Measurements from ENCODE around the gene PPDPF.
"Not testable (repeated sequence)": the region's sequence is repeated elsewhere in the genome, so short reads cannot be mapped to it uniquely, and the experiment has no call there.

PPDPF gene

DNA sequence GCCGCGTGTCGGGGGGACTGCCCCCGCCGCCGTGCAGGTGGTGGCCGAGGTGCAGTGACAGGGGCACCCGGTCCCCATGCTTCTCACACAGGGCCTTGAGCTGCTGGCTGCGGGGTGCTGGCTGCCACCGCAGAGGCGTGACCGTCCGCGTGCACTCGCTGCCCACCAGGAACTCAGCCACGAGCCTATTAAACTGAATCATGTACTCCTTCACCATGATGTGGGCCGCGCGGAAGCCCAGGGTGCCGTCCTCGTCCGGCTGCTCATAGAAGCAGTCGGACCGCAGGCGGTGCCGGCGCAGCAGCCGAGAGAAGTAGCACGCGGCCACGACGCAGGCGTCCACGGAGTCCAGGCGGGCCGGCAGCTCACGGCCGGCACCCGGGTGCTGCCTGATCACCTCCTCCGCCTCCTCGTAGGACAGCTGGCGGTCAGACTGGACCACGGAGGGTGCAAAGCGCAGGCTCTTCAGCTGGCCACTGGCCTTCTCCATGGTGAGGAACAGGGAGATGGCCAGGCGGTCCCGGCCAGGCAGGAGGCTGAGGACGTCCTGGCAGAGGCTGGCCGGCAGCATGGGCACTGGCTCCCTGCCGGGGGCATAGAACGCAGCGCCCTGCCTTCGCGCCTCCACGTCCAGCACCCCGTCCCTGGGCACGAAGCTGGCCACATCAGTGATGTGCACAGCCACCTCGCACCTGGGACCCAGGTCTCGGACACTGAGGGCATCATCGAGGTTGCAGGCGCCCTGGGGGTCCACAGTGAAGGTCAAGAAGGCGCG lies 43.7 kb downstream of the PPDPF start:
- no peak for DNase-seq (ENCODE audit: low read depth in 2 of 2)

DNA sequence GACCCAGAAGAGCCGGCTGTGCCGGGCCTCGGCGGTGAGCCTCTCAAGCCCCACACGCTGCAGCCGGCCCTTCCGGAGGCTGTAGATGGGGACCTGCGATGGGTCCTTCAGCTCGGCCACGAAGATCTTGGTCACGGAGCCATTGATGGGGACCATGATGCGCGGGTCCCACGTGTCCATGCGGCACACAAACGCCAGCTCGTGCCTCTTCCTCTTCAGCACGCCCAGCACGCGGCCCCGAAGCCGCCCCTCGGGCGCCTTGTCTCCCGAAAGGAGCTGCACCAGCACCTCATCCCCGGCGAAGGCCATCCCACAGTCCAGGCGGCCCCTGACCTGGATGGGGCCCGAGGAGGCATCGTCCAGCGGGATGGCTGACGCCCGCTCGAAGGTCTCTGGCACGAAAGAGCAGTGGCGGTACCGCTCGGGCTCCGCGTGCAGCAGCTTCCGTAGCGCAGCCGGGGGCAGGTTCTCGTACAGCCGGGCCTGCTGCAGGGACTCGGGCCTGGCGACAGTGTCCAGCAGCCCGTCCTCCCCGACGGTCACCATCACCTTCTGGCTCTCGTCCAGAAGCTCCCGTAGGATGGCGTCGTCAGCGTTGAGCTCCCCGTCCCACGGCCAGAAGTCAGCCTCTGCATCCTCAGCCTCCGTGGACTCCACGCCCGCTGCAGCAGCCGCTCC lies 44.6 kb downstream of the PPDPF start:
- no peak for DNase-seq (ENCODE audit: low read depth in 2 of 2)

GRCh38 chr20:63565699-63566335 lies 45.3 kb downstream of the PPDPF start:
- DNase-seq (ENCODE audit: low read depth in 2 of 2) = no peak

GRCh38 chr20:63566395-63567135 lies 46.0 kb downstream of the PPDPF start:
- no peak for DNase-seq (ENCODE audit: low read depth in 2 of 2)

GRCh38 chr20:63567136-63567385 lies 46.5 kb downstream of the PPDPF start:
- no peak for DNase-seq (ENCODE audit: low read depth in 2 of 2)

DNA sequence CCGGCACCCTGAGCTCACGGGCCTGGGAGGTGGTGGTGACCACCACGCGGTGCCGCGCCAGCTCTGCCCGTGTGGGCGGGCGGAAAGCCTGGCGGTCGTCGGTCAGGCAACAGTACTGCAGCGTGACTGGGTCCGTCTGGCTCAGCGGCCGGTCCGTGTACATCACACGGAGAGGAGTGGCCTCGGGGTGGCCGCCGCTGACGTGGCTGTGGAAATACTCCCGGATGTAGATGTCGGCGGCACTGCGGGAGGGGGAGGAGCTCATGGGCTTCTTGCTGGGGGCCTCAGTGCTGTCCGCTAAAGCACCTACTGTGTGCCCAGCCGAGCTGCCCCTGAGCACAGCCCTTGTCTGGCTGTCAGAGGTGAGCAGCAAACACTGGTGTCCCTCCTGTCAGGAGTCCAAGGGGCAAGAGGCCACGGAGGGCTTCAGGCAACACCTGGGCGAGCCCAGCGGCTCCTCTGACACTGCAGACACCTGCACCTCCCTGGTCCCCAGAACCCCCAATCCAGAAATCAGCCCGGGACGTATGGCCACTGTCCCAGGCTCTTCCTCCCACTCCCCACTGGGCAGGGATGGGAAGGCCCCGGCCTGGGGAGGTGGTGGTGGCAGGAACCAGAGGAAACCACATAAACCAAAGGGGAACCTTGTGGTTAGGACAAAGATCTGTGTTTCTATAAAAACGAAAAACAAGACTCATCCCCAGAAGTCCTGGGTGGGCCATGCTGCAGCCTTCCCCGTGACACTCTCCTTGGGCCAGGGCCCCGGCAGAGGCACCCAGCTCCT lies 47.0 kb downstream of the PPDPF start:
- DNase-seq (ENCODE audit: low read depth in 2 of 2) = peak in 1 of 2 donors; percentile 53

GRCh38 chr20:63568170-63568981 lies 47.8 kb downstream of the PPDPF start:
- no peak for DNase-seq (ENCODE audit: low read depth in 2 of 2)

DNA sequence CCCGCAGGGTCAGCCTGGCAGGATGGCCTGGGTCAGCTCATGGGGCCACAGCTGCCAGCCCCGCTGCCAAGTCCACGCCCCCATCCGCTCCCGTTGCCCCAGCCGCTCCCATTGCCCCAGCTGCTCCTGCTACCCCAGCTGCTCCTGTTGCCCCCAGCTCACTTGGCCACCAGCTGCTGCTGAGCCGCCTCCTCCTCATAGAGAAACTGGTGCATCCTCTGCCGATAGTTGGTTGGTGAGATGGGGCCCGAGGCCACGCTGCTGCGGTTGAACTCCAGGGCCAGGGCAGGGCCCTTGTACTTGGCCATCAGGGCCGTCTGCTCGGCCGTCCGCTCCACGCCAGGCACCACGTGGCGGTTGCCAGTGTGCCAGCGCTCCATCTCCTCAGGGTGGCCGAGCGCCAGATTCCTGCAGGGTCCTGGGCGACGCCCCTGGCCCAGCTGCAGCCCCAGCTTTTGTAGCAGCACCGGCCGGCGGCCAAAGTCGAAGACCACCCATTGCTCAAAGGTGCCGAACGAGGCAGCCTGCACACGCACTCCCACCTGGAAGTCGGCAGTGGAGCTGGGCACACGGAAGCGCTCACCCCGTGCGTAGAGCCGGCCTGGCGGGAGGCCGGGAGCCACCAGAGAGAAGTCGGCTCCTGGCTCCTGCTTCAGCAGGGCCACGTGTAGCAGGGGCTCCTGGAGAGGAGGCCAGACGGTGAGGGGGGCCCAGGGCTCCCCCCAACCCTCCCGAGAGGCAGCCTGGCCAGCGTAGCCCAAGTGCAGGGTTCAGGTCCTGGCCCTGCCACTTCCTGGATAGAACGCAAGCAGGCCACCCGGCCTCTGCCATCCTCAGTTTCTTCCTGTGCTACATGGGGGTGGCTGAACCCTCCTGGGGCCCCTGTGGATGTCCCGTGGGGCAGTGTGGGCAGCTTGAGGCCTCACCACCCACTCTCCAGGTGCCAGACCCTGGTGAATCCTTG lies 48.7 kb downstream of the PPDPF start:
- DNase-seq (ENCODE audit: low read depth in 2 of 2) = no peak

DNA sequence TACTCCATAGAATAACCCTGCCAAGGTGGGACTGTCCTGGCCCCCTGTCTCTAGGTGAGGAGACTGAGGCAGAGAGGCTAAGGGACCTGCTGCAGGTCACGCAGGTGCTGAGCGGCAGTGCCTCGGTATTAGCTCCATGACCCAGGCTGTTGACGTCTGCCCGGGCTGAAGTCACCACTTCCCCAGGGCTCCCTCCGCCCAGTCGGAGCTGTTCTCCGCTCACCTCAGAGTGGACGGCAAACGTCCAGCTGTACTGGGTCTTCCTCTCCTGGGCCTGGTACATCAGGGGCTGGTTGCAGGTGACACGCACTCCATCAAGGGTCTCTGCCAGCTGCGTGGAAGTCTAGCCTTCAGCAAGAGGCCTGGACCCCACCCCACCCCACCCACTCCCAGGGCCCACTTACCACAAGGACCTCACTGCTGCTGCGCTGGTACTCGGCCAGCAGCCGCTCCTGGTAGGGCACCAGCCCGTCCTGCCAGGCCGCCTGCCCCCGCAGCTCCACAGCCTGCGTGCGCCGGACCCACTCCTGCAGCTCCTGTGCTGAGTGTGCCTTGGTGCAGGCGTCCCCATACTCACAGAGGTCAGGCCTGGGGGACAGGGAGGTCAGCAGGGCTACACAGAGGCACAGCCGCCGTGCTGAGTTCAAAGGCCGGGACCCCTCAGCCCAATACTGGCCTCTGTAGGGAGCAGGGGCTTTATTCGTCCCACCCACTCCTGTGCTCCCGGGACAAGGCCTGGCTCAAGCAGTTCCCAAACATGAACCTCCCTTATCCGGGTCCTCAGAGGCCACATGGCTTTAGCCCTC lies 49.9 kb downstream of the PPDPF start:
- DNase-seq (ENCODE audit: low read depth in 2 of 2) = no peak

DNA sequence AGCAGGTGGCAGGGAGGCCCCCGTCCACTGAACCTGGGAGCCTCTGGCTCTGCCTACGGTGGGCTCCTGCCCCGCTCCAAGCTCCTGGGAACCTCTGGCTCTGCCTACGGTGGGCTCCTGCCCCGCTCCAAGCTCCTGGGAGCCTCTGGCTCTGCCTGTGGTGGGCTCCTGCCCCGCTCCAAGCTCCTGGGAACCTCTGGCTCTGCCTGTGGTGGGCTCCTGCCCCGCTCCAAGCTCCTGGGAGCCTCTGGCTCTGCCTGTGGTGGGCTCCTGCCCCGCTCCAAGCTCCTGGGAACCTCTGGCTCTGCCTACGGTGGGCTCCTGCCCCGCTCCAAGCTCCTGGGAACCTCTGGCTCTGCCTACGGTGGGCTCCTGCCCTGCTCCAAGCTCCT lies 50.5 kb downstream of the PPDPF start:
- DNase-seq (ENCODE audit: low read depth in 2 of 2) = not testable (repeated sequence)

All from stimulated activated CD4-positive, alpha-beta T cell treated with anti-CD3 and anti-CD28 coated beads, Interleukin-15, amount 100 ng/mL, for 48 hours (primary cell).